ENCODE data around the gene FAM174B.

GRCh38 chr15:92650966-92651365 lies 4.6 kb downstream of the FAM174B start:
- TF ChIP-seq EZH2 (IDR thresholded peaks at IDR 0.05) (no peak), POLR2AphosphoS5 (IDR thresholded peaks at IDR 0.05; ENCODE audit: borderline replicate concordance, low read depth, low read length) (no peak)
